Calu3 (cell line): ENCODE results near the gene MED1. TPM values are rescaled to one million over a fixed set of nuclear protein-coding genes. Genes with fewer than 3 reads are reported as not detected.

Source experiments
- BruUV-seq: library from RNA; stranded (reverse); fragments of 400-500 nt; replicated peaks from 2 replicates; lab custom pipeline; 2021; lab: Mats Ljungman, UMichigan
- CTCF ChIA-PET: fragments of 300-600 bp; sonication (Branson Sonifier 250); formaldehyde crosslinking; loops from one replicate; lab custom pipeline; 2022; ENCODE audit warnings: antibody characterized with exemption; lab: Charles Lee
- DNase-seq: peaks from one replicate; pipeline ENCODE4 v3.0.0; 2022
- H3K27ac Mint-ChIP-seq: one replicate; pipeline ENCODE4 v1.8.0; 2022; ENCODE audit warnings: mixed read lengths; ENCODE audit not compliant: unreplicated experiment
- H3K27me3 Mint-ChIP-seq: one replicate; pipeline ENCODE4 v1.8.0; 2022; ENCODE audit warnings: mixed read lengths; ENCODE audit not compliant: unreplicated experiment
- H3K36me3 Mint-ChIP-seq: one replicate; pipeline ENCODE4 v1.8.0; 2022; ENCODE audit warnings: mild to moderate bottlenecking, moderate library complexity, mixed read lengths; ENCODE audit not compliant: insufficient read depth, unreplicated experiment
- H3K4me1 Mint-ChIP-seq: one replicate; pipeline ENCODE4 v1.8.0; 2022; ENCODE audit warnings: mild to moderate bottlenecking, low read depth, mixed read lengths; ENCODE audit not compliant: unreplicated experiment
- H3K4me3 Mint-ChIP-seq: one replicate; pipeline ENCODE4 v1.8.0; 2022; ENCODE audit warnings: mild to moderate bottlenecking, low read depth, moderate library complexity, mixed read lengths; ENCODE audit not compliant: unreplicated experiment
- H3K9me3 Mint-ChIP-seq: one replicate; pipeline ENCODE4 v1.8.0; 2022; ENCODE audit warnings: low read depth, mixed read lengths; ENCODE audit not compliant: unreplicated experiment
- intact Hi-C: fragments of 100-400 bp; cut with micrococcal nuclease; formaldehyde crosslinking; loops from one replicate; pipeline ENCODE4 v1.10.0; 2022; ENCODE audit not compliant: unreplicated experiment
- total RNA-seq: library from RNA; stranded (reverse); gene quantifications from 2 replicates; pipeline ENCODE4 v1.2.3, GENCODE V29; 2022
- TF ChIP-seq, protein P1 (sequence below): fragments of 200-600 bp; IDR thresholded peaks from one replicate; pipeline ENCODE4 v1.8.0; 2022; ENCODE audit warnings: antibody characterized with exemption; ENCODE audit not compliant: unreplicated experiment

The MED1 gene
- total RNA-seq, 1 experiment from 2014 or later: 227 TPM

DNA sequence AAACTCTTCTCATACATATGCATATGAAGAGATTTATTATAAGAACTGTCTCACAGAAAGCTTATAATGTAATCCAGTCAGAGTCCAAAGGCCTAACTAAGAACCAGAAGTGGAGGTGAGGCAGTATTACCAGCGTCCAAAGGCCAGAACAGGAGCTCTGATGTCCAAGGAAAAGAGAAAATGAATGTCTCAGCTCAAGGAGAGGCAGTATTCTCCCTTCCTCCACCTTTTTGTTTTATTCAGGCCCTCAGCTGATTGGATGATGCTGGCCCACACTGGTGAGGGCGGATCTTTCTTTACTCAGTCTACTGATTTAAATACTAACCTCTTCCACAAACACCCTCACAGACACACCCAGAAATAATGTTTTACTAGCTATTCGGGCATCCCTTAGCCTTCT is 93.1 kb downstream of the MED1 start:
- Mint-ChIP-seq H3K27me3 (no peaks in the 10 kb centered on the region), H3K27ac (no peak overlapping the region), H3K4me1 (peaks cover 26% of the 10 kb centered on the region), H3K9me3 (no peaks in the 10 kb centered on the region), H3K36me3 (peaks cover 5% of the 10 kb centered on the region), H3K4me3 (no peak overlapping the region)
- BruUV-seq: no TSS peak
- DNase-seq: no peak
- intact Hi-C loops: no loop called here
- TF ChIP-seq, protein P1, sequence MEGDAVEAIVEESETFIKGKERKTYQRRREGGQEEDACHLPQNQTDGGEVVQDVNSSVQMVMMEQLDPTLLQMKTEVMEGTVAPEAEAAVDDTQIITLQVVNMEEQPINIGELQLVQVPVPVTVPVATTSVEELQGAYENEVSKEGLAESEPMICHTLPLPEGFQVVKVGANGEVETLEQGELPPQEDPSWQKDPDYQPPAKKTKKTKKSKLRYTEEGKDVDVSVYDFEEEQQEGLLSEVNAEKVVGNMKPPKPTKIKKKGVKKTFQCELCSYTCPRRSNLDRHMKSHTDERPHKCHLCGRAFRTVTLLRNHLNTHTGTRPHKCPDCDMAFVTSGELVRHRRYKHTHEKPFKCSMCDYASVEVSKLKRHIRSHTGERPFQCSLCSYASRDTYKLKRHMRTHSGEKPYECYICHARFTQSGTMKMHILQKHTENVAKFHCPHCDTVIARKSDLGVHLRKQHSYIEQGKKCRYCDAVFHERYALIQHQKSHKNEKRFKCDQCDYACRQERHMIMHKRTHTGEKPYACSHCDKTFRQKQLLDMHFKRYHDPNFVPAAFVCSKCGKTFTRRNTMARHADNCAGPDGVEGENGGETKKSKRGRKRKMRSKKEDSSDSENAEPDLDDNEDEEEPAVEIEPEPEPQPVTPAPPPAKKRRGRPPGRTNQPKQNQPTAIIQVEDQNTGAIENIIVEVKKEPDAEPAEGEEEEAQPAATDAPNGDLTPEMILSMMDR: no peak
- CTCF ChIA-PET: interaction anchor here (0.5 to 1.8 kb wide), 21 partner anchors 10 to 1938 kb away, joined by 3 to 9 read pairs (median 4); partner anchors contain the start of gene MED1

DNA sequence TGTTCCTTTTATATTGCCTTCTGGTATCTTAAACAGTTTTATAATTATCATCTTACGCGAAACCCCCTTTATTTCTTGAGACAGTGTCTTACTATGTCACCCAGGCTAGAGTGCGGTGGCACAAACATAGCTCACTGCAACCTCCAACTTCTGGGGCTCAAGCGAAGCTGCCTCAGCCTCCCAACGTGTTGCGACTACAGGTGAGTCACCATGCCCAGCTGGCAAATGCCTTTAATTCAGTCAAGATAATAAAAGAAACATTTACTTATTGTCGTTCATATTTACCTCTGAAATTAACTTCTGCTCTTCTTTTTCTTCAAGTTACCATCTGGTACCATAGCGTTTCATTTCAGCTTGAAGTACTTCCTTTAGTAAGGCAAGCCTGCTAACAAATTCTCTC is 93.6 kb downstream of the MED1 start:
- Mint-ChIP-seq H3K9me3 (no peaks in the 10 kb centered on the region), H3K36me3 (peaks cover 5% of the 10 kb centered on the region), H3K4me1 (peaks cover 30% of the 10 kb centered on the region), H3K4me3 (no peak overlapping the region), H3K27ac (no peak overlapping the region), H3K27me3 (no peaks in the 10 kb centered on the region)
- intact Hi-C loops: no loop called here
- CTCF ChIA-PET: interaction anchor here (0.6 to 1.8 kb wide), 17 partner anchors 10 to 533 kb away, joined by 3 to 9 read pairs (median 4); partner anchors contain the start of gene MED1
- peak; percentile 53 for DNase-seq
- TF ChIP-seq, protein P1: no peak
- BruUV-seq: no TSS peak

Other genes with a start within 250 kb of the MED1 start
- gene STAC2, start 225.3 kb downstream of the MED1 start, total RNA-seq: not detected in 2 replicates
- gene FBXL20, start 49.6 kb downstream of the MED1 start, total RNA-seq: 70.3 and 71.5 TPM in 2 replicates
- 321 and 329 TPM in 2 replicates for gene CDK12, start 10.2 kb upstream of the MED1 start, total RNA-seq
- gene NEUROD2, start 156.7 kb upstream of the MED1 start, total RNA-seq: not detected in 2 replicates
- 8.3 and 11.1 TPM in 2 replicates for gene PPP1R1B, start 175.7 kb upstream of the MED1 start, total RNA-seq
- gene STARD3, start 185.9 kb upstream of the MED1 start, total RNA-seq: 2,579 and 2,697 TPM in 2 replicates
- gene TCAP, start 214.1 kb upstream of the MED1 start, total RNA-seq: 51.5 and 61.1 TPM in 2 replicates
- 1.3 and 3.2 TPM in 2 replicates for gene PNMT, start 217.2 kb upstream of the MED1 start, total RNA-seq
- gene PGAP3, start 236.8 kb upstream of the MED1 start, total RNA-seq: 1,186 and 1,276 TPM in 2 replicates
- gene ERBB2, start 248.8 kb upstream of the MED1 start, total RNA-seq: 4,829 and 4,830 TPM in 2 replicates